ENCODE data around the gene COX19.

DNA sequence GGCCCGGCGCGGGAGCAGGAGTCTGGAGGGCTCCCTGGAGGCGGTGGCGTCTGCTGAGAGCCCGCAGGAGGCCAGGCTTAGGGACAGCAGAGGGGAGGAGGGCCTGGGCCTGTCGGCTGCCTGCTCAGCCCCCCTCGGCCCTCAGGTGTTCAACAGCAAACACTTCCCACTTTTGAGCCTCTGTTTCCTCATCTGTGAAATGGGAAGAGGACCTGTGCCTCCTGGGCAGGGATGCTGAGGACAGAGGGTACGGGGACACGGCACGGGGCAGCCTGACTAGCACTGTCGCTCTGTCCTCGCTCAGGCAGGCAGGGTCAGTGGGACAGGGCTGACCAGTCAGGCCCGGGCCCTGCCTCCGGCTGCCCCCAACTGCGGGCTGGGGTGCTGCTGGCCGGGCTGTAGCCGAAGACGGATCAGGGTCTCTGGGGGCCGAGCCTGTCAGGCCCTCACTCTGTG, 8.3 kb upstream of the COX19 start:
- no peak for TF ChIP-seq CTCF (IDR thresholded peaks at IDR 0.05)
- no peak for TF ChIP-seq EZH2 (IDR thresholded peaks at IDR 0.05; ENCODE audit: borderline replicate concordance, insufficient read depth, low read depth, low read length, poor library complexity, severe bottlenecking)

All from B cell (primary cell).